Measurements from ENCODE around the gene FREY1.

Gene FREY1

DNA sequence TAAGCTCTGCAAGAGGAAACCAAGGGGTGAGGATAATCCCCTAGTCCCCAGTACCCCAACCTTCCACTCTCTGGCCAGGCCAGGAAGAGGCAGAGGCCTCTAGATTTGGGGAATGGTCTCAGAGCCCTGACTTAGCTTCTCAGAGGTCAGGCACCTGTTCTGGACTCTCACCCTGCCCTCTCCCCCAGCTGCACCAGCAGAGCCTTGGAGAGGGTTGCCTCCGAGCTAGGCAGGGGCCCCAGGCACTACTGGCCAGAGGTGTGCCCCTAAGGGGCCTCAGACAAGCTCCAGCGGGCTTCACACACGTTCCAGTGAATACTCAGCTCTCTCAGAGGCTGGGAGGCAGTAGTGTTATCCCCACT lies 8.0 kb downstream of the FREY1 start:
- Histone ChIP-seq H3K9ac (ENCODE audit: low read depth, low read length) (peak overlapping the region; percentile 56; the same call in 1 of the 2 replicates), H3K27ac (ENCODE audit: low read length) (no peak overlapping the region), H3K4me1 (ENCODE audit: insufficient read depth, low read length) (peaks cover 7% of the 10 kb centered on the region; the same call in 1 of the 2 replicates)

DNA sequence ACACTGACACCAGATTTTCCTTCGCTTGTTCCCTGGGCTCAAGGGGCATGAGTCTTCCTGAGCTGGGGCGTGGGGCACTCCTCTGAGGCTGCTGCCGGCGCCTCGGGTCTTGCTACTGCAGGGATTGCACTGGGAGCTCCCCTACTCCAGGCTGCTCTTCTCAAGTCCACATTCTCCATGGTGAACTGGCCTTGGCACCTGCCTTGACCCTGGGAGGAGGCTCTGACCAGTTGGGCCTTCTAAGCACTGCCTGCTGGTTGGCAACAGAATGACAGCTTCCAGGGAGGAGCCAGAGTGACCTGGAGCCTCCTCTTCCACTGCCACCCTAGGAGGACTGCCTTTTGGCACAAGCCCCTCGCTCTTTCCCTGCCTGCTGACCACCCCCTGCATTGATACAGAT lies 9.5 kb downstream of the FREY1 start:
- Histone ChIP-seq H3K9me3 (ENCODE audit: insufficient read depth, low read depth, low read length) (no peaks in the 10 kb centered on the region), H3K36me3 (ENCODE audit: insufficient read depth, low read depth, low read length) (no peaks in the 10 kb centered on the region), H3K4me3 (ENCODE audit: low read length) (no peak overlapping the region), H3K9ac (ENCODE audit: low read depth, low read length) (no peak overlapping the region), H3K27me3 (ENCODE audit: insufficient read depth, low read length) (peaks cover 10% of the 10 kb centered on the region), H3K4me1 (ENCODE audit: insufficient read depth, low read length) (peaks cover 9% of the 10 kb centered on the region; the same call in 1 of the 2 replicates), H3K27ac (ENCODE audit: low read length) (no peak overlapping the region)

More for the DNA sequence above, 8.0 kb downstream of the FREY1 start:
- Histone ChIP-seq H3K36me3 (ENCODE audit: insufficient read depth, low read depth, low read length) (peaks cover 9% of the 10 kb centered on the region), H3K27me3 (ENCODE audit: insufficient read depth, low read length) (peaks cover 10% of the 10 kb centered on the region), H3K9me3 (ENCODE audit: insufficient read depth, low read depth, low read length) (no peaks in the 10 kb centered on the region), H3K4me3 (ENCODE audit: low read length) (peak overlapping the region; percentile 73; the same call in 1 of the 2 replicates)

DNA sequence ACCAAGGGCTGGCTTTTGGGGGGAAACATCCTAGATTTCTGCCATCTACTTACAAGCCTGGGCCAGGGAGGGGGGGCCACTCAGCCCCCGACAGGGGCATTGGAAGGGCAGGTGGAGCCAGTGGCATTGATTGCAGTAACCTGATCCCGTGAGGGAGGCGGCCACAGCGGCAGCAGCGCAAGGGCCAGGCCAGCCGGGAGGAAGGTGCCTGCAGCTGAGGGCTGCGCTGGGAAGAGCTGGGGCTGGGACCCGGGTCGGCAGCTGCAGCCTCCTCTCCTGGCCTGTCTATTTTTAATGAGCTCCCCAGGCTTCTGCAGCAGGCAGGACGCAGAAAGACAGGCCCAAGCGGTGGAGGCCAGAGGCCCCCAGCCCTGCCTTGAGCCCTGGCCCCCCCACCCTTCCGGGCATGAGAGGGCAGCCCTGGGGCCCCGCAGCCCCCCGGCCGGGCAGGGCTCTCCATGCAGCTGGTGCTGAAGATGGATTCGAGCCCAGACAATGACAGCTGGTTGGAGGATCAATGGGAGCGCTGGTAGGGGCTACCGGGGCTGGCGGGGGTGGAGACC lies 10.6 kb downstream of the FREY1 start:
- Histone ChIP-seq H3K36me3 (ENCODE audit: insufficient read depth, low read depth, low read length) (no peaks in the 10 kb centered on the region), H3K9ac (ENCODE audit: low read depth, low read length) (no peak overlapping the region; the same call in 1 of the 2 replicates), H3K27me3 (ENCODE audit: insufficient read depth, low read length) (peaks cover 10% of the 10 kb centered on the region), H3K27ac (ENCODE audit: low read length) (no peak overlapping the region), H3K4me3 (ENCODE audit: low read length) (no peak overlapping the region; the same call in 1 of the 2 replicates), H3K9me3 (ENCODE audit: insufficient read depth, low read depth, low read length) (no peaks in the 10 kb centered on the region), H3K4me1 (ENCODE audit: insufficient read depth, low read length) (peaks cover 9% of the 10 kb centered on the region; the same call in 1 of the 2 replicates)

DNA sequence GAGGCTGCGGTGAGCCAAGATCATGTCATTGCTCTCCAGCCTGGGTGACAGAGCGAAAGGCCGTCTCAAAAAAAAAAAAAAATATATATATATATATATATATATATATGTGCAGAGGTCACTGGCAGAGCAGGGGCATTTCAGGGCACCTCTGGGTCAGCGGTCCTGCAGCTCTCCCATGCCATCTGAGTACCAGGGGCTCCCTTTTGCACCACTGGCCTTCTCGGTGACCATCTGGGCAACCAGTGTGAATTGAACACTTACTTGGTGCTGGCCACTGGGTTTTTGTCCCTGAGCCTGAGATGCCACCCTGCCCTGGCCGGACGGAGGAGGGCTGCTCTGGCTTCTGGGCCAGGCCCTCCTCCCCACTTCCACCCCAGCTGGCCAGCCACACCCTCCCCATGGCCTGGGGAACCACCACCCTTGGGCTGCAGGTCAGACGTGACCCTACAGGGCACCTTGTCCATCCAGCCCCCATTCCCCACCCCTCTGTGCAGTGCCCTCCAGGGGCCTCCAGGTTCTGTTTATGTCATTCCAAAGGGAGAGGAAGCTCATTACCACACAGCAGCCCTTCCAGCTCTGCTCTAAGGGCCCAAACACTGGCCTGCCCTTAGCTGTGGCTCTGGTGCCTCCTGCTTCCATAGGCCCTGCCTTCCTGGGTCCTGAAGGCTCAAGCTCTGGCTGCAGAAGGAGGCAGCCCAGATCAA lies 11.4 kb downstream of the FREY1 start:
- no peak overlapping the region for H3K4me3 ChIP-seq (ENCODE audit: low read length)
- H3K9me3 ChIP-seq (ENCODE audit: insufficient read depth, low read depth, low read length): no peaks in the 10 kb centered on the region
- H3K27ac ChIP-seq (ENCODE audit: low read length): no peak overlapping the region
- peaks cover 4% of the 10 kb centered on the region for H3K27me3 ChIP-seq (ENCODE audit: insufficient read depth, low read length)
- H3K4me1 ChIP-seq (ENCODE audit: insufficient read depth, low read length): peaks cover 9% of the 10 kb centered on the region; the same call in 1 of the 2 replicates
- H3K9ac ChIP-seq (ENCODE audit: low read depth, low read length): peak overlapping the region; percentile 30; the same call in 1 of the 2 replicates
- H3K36me3 ChIP-seq (ENCODE audit: insufficient read depth, low read depth, low read length): no peaks in the 10 kb centered on the region

DNA sequence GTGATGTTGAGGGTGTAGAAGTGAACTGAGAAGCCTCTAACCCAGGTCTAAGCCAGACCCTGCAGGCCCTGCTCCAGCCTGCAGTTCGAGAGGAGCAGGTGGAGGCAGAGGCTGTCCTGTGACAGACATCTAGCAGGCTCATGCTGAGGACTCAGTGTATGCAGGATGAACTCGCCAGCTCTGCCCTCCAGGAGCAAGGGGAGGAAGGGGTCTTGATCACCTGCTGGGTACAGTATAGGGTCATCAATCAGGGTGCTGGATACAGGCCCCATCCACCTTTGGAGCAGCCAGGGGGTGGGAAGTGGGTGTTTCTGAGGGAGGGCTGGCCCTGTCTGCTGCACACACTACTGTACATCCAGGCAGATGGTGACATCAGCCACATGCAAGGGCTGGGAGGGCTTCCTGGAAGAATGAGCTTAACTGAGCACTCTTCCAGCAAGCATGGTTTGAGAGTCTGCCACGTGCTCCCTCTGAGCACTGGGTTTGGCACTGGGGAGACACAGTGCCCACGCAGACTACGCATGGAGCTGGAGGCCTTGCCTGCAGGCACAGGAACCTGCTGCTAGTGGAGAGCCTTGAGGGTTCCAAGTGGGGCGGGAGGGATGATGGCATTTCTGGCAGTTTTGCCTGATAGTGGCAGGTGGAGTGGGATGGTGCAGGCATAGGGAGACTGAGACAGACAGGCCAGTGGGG lies 12.4 kb downstream of the FREY1 start:
- Histone ChIP-seq H3K4me3 (ENCODE audit: low read length) (no peak overlapping the region), H3K9me3 (ENCODE audit: insufficient read depth, low read depth, low read length) (no peaks in the 10 kb centered on the region), H3K27me3 (ENCODE audit: insufficient read depth, low read length) (no peaks in the 10 kb centered on the region; the same call in 1 of the 2 replicates), H3K4me1 (ENCODE audit: insufficient read depth, low read length) (peaks cover 9% of the 10 kb centered on the region; the same call in 1 of the 2 replicates), H3K27ac (ENCODE audit: low read length) (no peak overlapping the region), H3K9ac (ENCODE audit: low read depth, low read length) (no peak overlapping the region), H3K36me3 (ENCODE audit: insufficient read depth, low read depth, low read length) (no peaks in the 10 kb centered on the region)

DNA sequence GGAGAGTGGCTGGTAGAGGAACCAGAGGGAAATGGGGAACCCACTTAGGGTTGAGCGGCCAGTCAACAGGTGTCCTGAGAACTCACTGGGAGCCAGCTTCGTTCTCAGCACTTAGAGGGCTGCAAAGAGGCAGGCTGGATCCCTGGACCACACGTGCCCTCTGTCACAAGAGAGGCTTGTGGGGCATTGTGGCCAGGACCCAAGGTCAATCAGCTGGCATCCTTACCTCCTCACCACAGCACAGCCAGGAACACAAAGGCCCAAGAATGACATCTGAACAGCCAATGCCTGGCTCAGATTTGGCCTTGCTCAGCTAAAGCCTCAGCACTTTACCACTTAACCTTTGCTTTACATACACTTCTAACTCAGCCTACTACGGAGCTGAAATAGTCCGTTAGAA lies 14.2 kb downstream of the FREY1 start:
- no peak overlapping the region for H3K4me3 ChIP-seq (ENCODE audit: low read length)
- no peaks in the 10 kb centered on the region; the same call in 1 of the 2 replicates for H3K27me3 ChIP-seq (ENCODE audit: insufficient read depth, low read length)
- no peaks in the 10 kb centered on the region for H3K36me3 ChIP-seq (ENCODE audit: insufficient read depth, low read depth, low read length)
- no peak overlapping the region for H3K27ac ChIP-seq (ENCODE audit: low read length)
- H3K9ac ChIP-seq (ENCODE audit: low read depth, low read length): peak overlapping the region; percentile 12; the same call in 1 of the 2 replicates
- H3K9me3 ChIP-seq (ENCODE audit: insufficient read depth, low read depth, low read length): no peaks in the 10 kb centered on the region
- peaks cover 7% of the 10 kb centered on the region; the same call in 1 of the 2 replicates for H3K4me1 ChIP-seq (ENCODE audit: insufficient read depth, low read length)

DNA sequence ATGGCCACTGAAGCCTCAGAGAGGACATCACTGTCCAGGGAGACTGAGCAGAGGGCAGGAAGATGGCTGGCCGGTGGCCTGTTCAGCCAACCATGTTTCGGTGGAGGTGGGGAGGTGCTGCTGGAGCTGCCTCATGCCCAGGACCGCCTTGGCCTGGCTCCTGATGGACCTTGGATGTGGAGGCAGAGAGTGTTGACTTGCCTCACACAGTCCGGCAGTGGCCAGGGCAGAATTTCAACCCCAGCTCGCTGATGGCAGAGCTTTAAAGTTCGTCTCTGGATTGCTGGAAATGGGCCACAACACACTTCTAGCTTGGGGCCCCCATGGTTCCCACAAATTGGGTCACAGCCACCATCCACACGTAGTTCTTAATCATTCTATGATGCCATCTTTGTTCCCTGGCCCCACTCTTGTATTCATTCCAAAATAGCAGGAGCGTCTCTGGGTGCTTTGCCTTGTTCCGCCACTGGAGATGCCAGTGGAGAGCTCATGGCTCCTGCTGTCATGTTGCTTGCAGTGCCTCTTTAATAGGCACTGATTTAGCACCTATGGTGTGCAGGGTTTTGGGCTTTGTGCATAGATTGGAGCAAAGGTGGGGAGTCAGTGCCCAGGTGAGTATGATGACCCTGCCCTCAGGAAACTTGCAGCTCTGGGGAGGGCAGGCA lies 16.1 kb downstream of the FREY1 start:
- no peak overlapping the region for H3K9ac ChIP-seq (ENCODE audit: low read depth, low read length)
- no peak overlapping the region for H3K4me3 ChIP-seq (ENCODE audit: low read length)
- peaks cover 4% of the 10 kb centered on the region; the same call in 1 of the 2 replicates for H3K4me1 ChIP-seq (ENCODE audit: insufficient read depth, low read length)
- H3K27me3 ChIP-seq (ENCODE audit: insufficient read depth, low read length): peaks cover 10% of the 10 kb centered on the region
- H3K9me3 ChIP-seq (ENCODE audit: insufficient read depth, low read depth, low read length): no peaks in the 10 kb centered on the region
- H3K36me3 ChIP-seq (ENCODE audit: insufficient read depth, low read depth, low read length): no peaks in the 10 kb centered on the region
- no peak overlapping the region for H3K27ac ChIP-seq (ENCODE audit: low read length)

DNA sequence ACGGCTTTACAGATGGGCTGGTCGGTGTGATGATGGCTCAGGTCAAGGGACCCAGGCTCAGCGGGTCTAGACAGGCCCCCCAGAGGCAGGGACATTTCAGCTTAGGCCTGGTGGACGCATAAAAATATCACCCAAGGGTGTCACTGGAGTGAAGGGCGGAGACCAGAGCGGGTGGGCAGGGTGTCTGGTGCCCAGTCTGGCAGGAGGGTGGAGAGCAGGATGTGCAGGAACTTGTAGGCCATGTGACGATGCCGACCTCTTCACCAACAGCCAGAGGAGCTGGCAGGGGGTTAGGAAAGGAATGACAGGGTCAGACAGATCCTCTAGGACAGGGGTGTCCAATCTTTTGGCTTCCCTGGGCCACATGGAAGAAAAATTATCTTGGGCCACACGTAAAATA lies 17.1 kb downstream of the FREY1 start:
- Histone ChIP-seq H3K9ac (ENCODE audit: low read depth, low read length) (no peak overlapping the region), H3K4me3 (ENCODE audit: low read length) (no peak overlapping the region), H3K27ac (ENCODE audit: low read length) (no peak overlapping the region), H3K4me1 (ENCODE audit: insufficient read depth, low read length) (peaks cover 2% of the 10 kb centered on the region; the same call in 1 of the 2 replicates), H3K27me3 (ENCODE audit: insufficient read depth, low read length) (peaks cover 11% of the 10 kb centered on the region), H3K9me3 (ENCODE audit: insufficient read depth, low read depth, low read length) (no peaks in the 10 kb centered on the region), H3K36me3 (ENCODE audit: insufficient read depth, low read depth, low read length) (no peaks in the 10 kb centered on the region)

DNA sequence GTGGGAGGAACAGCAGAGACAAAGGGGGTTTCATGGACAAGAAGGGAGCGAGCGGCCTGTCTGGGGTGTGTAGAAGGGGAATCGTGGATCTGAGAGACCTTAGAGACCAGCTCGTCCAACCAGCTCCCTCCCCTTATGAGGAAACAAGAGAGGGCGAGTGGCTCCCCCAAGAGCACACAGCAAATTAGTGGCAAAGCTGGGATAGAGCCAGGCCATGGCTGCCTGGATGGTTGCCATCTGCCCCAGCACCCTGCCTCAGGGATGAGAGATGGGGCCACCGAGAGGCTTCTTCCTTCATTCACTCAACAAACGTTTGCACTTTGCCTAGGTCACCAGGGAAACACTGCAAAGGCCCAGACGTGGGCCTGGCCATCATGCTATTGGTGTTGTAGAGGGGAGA lies 17.5 kb downstream of the FREY1 start:
- Histone ChIP-seq H3K9me3 (ENCODE audit: insufficient read depth, low read depth, low read length) (no peaks in the 10 kb centered on the region), H3K27ac (ENCODE audit: low read length) (no peak overlapping the region), H3K4me1 (ENCODE audit: insufficient read depth, low read length) (peaks cover 2% of the 10 kb centered on the region; the same call in 1 of the 2 replicates), H3K9ac (ENCODE audit: low read depth, low read length) (no peak overlapping the region), H3K27me3 (ENCODE audit: insufficient read depth, low read length) (peaks cover 11% of the 10 kb centered on the region), H3K36me3 (ENCODE audit: insufficient read depth, low read depth, low read length) (no peaks in the 10 kb centered on the region), H3K4me3 (ENCODE audit: low read length) (no peak overlapping the region)

DNA sequence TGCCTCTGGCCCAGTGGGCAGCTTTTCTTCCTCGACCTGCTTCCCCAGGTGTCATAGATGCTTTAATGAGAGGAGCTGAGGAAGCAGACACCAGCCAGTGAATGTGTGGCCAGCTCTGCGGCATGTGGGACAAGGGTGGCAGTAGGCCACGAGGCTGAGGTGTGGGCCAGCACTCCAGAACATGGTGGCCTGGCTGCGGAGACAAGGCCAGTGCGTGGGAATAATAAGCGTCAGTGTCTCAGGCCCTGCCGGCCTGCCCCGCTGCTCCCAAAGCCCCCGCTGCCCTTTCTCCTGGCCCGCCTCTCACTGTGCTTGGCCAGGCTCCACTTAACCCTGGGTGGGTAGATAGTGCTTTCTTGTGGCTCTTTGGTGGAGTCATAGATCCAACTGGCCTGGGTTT lies 19.5 kb downstream of the FREY1 start:
- H3K27me3 ChIP-seq (ENCODE audit: insufficient read depth, low read length): peaks cover 11% of the 10 kb centered on the region
- no peaks in the 10 kb centered on the region for H3K9me3 ChIP-seq (ENCODE audit: insufficient read depth, low read depth, low read length)
- H3K4me1 ChIP-seq (ENCODE audit: insufficient read depth, low read length): no peaks in the 10 kb centered on the region; the same call in 1 of the 2 replicates
- no peak overlapping the region for H3K4me3 ChIP-seq (ENCODE audit: low read length)
- no peak overlapping the region for H3K9ac ChIP-seq (ENCODE audit: low read depth, low read length)
- no peaks in the 10 kb centered on the region for H3K36me3 ChIP-seq (ENCODE audit: insufficient read depth, low read depth, low read length)
- no peak overlapping the region for H3K27ac ChIP-seq (ENCODE audit: low read length)

DNA sequence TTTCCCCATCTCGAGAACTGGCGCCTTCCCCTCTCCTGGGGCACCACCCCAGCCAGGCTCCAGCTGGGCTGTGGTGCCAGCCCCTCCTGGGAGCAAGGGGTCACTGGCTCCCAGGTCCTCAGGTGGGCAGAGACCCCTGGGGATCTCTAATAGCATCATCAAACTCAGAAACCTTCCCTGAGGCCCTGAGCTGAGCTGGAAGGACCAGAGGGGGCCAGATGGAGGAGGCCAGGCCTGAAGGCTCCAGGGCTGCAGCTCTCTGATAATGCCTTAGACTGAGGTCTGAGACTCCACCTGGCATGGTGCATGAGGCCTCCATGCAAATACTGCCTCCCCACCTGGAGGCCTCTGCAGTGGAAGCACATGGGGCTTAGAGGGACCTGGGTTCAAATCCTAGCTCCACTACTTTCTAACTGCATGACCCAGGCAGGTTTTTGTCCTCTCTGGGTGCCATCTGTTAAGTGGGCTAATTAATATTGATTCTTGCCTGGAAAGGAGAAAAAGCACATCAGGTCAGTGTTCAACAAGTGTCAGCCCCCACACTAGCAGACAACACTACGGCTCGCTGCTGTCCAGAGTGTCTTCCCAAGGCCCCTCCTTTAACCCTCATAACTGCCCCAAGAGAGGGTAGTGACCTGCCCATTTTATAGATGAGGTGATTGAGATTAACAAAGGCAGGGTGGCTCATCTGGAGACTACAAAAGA lies 20.1 kb downstream of the FREY1 start:
- no peak overlapping the region for H3K27ac ChIP-seq (ENCODE audit: low read length)
- peak overlapping the region; percentile 70; the same call in 1 of the 2 replicates for H3K4me3 ChIP-seq (ENCODE audit: low read length)
- H3K9me3 ChIP-seq (ENCODE audit: insufficient read depth, low read depth, low read length): no peaks in the 10 kb centered on the region
- H3K36me3 ChIP-seq (ENCODE audit: insufficient read depth, low read depth, low read length): peaks cover under 1% of the 10 kb centered on the region; the same call in 1 of the 2 replicates
- H3K9ac ChIP-seq (ENCODE audit: low read depth, low read length): no peak overlapping the region; the same call in 1 of the 2 replicates
- H3K27me3 ChIP-seq (ENCODE audit: insufficient read depth, low read length): peaks cover 11% of the 10 kb centered on the region
- no peaks in the 10 kb centered on the region; the same call in 1 of the 2 replicates for H3K4me1 ChIP-seq (ENCODE audit: insufficient read depth, low read length)

Data from iPS-20b (cell line).